HepG2 (cell line): Measurements from ENCODE around the gene PIM3. TPM values are rescaled to one million over a fixed set of nuclear protein-coding genes. Genes with fewer than 3 reads are reported as not detected.

Experiments
- ATAC-seq: fragments of 200-7000 bp; cut with Tn5 transposase; 3 replicates; pipeline ENCODE4 v1.9.1; 2020; ENCODE audit warnings: mild to moderate bottlenecking, moderate library complexity
- BruUV-seq: library from RNA; stranded (reverse); fragments of 400-500 nt; replicated peaks from 2 replicates; lab custom pipeline; 2021; lab: Mats Ljungman, UMichigan
- CTCF ChIA-PET: fragments of 300-600 bp; formaldehyde crosslinking; extraction: SDS; loops from one replicate; lab custom pipeline; 2021; ENCODE audit warnings: low total read pairs, inconsistent platforms, low intra/inter-chr PET ratio; lab: Yijun Ruan, JAX
- POLR2A ChIA-PET: fragments of 350-600 bp; sonication (Branson Sonifier 250); formaldehyde crosslinking; loops from one replicate; lab custom pipeline; 2020; ENCODE audit warnings: antibody characterized with exemption, inconsistent platforms; lab: Yijun Ruan, JAX
- DNase-seq: peaks from one replicate; pipeline ENCODE4 v3.0.0-alpha.2; 2015; ENCODE audit warnings: low spot score
- FAIRE-seq: peaks from 3 replicates; lab custom pipeline; 2011; peaks lifted over from hg19 to GRCh38; lab: Jason Lieb, UNC
- H2AFZ ChIP-seq: one replicate; pipeline ENCODE4 v1.6.1; 2011; ENCODE audit warnings: low read length, inconsistent platforms
- H3K27ac ChIP-seq: fragments of 300-600 bp; 3 replicates; pipeline ENCODE4 v1.8.0; 2011; ENCODE audit warnings: mixed run types, mild to moderate bottlenecking, mixed read lengths, low read length, inconsistent platforms; ENCODE audit not compliant: insufficient read depth; ENCODE audit errors: extremely low read length
- H3K27me3 ChIP-seq, 2 experiments: fragments of 200-600 bp in 1 of 2; 2 replicates in 1 of 2; 3 replicates in 1 of 2; pipeline versions ENCODE4 v1.6.0 to v1.8.0; 2011; ENCODE audit warnings: low read length in 2 of 2, mild to moderate bottlenecking in 2 of 2, moderate library complexity in 2 of 2, inconsistent platforms in 1 of 2; ENCODE audit not compliant: insufficient read depth in 2 of 2, control insufficient read depth in 1 of 2
- H3K36me3 ChIP-seq, 2 experiments: fragments of 200-600 bp in 1 of 2; replicated peaks in 1 of 2; 2 replicates in 1 of 2; 3 replicates in 1 of 2; pipeline versions ENCODE4 v1.5.1 to v1.8.0; 2011; ENCODE audit warnings: low read length in 2 of 2, inconsistent platforms in 1 of 2; ENCODE audit not compliant: insufficient read depth in 2 of 2, control insufficient read depth in 1 of 2
- H3K4me1 ChIP-seq: 2 replicates; pipeline ENCODE4 v1.5.1; 2012; ENCODE audit warnings: low read length, inconsistent platforms; ENCODE audit not compliant: insufficient read depth
- H3K4me2 ChIP-seq: 2 replicates; pipeline ENCODE4 v1.6.0; 2011; ENCODE audit warnings: low read depth, low read length, inconsistent platforms
- H3K4me3 ChIP-seq, 3 experiments: fragments of 200-600 bp in 1 of 3; sonication (generic), shearing (Covaris generic) in 1 of 3; replicated peaks in 1 of 3; 2 replicates each; pipeline ENCODE4 v1.5.1; 2011 to 2016; ENCODE audit warnings: low read length in 3 of 3, inconsistent platforms in 2 of 3, low read depth in 2 of 3, mild to moderate bottlenecking in 2 of 3, control low read depth in 1 of 3, mixed read lengths in 1 of 3; ENCODE audit not compliant: insufficient read depth in 1 of 3
- H3K79me2 ChIP-seq: one replicate; pipeline ENCODE4 v1.6.1; 2011; ENCODE audit warnings: low read length, inconsistent platforms; ENCODE audit not compliant: insufficient read depth
- H3K9ac ChIP-seq: 2 replicates; pipeline ENCODE4 v1.6.0; 2011; ENCODE audit warnings: mild to moderate bottlenecking, low read depth, low read length, inconsistent platforms; ENCODE audit not compliant: insufficient read depth
- H3K9me3 ChIP-seq: 2 replicates; pipeline ENCODE4 v1.5.1; 2012; ENCODE audit warnings: mild to moderate bottlenecking, low read length
- H4K20me1 ChIP-seq: 2 replicates; pipeline ENCODE4 v1.6.0; 2011; ENCODE audit warnings: inconsistent platforms, mild to moderate bottlenecking, low read length, moderate library complexity; ENCODE audit not compliant: insufficient read depth
- ATF7 ChIP-seq, 2 experiments: fragments of 450-650 bp in 1 of 2; sonication (generic) in 1 of 2; formaldehyde crosslinking in 1 of 2; IDR thresholded peaks; 2 replicates each; pipeline versions ENCODE4 v1.4.0 to v1.6.1; 2016 to 2020; ENCODE audit warnings: antibody characterized with exemption in 1 of 2, mild to moderate bottlenecking in 1 of 2, missing genetic modification reagents in 1 of 2
- CHD4 ChIP-seq: fragments of 200-600 bp; sonication (generic); IDR thresholded peaks from 2 replicates; pipeline ENCODE4 v1.7.0; 2017; ENCODE audit warnings: mild to moderate bottlenecking, low read length, borderline replicate concordance
- FOXJ3 ChIP-seq: sonication (generic); formaldehyde crosslinking; IDR thresholded peaks from 2 replicates; pipeline ENCODE4 v1.4.0; 2020; ENCODE audit warnings: missing genetic modification reagents, mild to moderate bottlenecking, borderline replicate concordance
- MNT ChIP-seq: fragments of 450-650 bp; IDR thresholded peaks from 2 replicates; pipeline ENCODE4 v1.6.1; 2016
- POLR2AphosphoS2 ChIP-seq: IDR thresholded peaks from 2 replicates; pipeline ENCODE4 v1.6.1; 2011; ENCODE audit warnings: low read depth, low read length, improper control_type of control experiment
- TARDBP ChIP-seq: sonication (generic); formaldehyde crosslinking; IDR thresholded peaks from 2 replicates; pipeline ENCODE4 v1.8.0; 2022; ENCODE audit warnings: mild to moderate bottlenecking, missing genetic modification reagents
- ZNF124 ChIP-seq: sonication (generic); formaldehyde crosslinking; IDR thresholded peaks from 2 replicates; pipeline ENCODE4 v1.4.0; 2020; ENCODE audit warnings: missing genetic modification reagents
- WGBS: methylation state at CpG from one replicate; pipeline ENCODE4 v1.1.6; 2017; ENCODE audit warnings: low lambda C conversion rate; 5-methylcytosine and 5-hydroxymethylcytosine counted together
- in situ Hi-C: cut with HindIII; loops from 2 replicates; pipeline ENCODE4 v1.10.0; 2017; ENCODE audit warnings: low pct_unique_long_range_greater_than_20kb; ENCODE audit not compliant: extremely low pct_ligation_motif_present
- intact Hi-C: fragments of 100-400 bp; cut with micrococcal nuclease; formaldehyde crosslinking; loops from one replicate; pipeline ENCODE4 v1.10.0; 2022; ENCODE audit not compliant: unreplicated experiment
- polyA plus RNA-seq, 8 experiments: library from polyadenylated mRNA; depleted of rRNA in 3 of 8; stranded (reverse) in 7 of 8; unstranded in 1 of 8; fragments of >200 nt; fragmentation: Illumina TruSeq in 4 of 8; extraction: Trizol in 4 of 8; gene quantifications; 2 replicates each; pipeline versions ENCODE4 v1.2.1 to v1.2.3, GENCODE V29; 2011 to 2016; ENCODE audit warnings: low read depth in 4 of 8, missing spikeins in 1 of 8, mixed read lengths in 1 of 8; ENCODE audit not compliant: insufficient read depth in 1 of 8
- total RNA-seq, 5 experiments: library from RNA; depleted of rRNA; stranded (reverse); fragments of >200 nt; fragmentation: Illumina TruSeq; extraction: Trizol; gene quantifications; 2 replicates each; pipeline ENCODE4 v1.2.3, GENCODE V29; 2016; ENCODE audit warnings: low read depth in 1 of 5
- TF ChIP-seq, protein P1 (sequence below): sonication (generic); formaldehyde crosslinking; IDR thresholded peaks from 2 replicates; pipeline ENCODE4 v1.9.0; 2021; ENCODE audit warnings: mild to moderate bottlenecking, missing genetic modification reagents

Gene PIM3
- total and polyA plus RNA-seq, 2 of the 13 experiments (the other 11 are each of a cell fraction or from before 2014, with no cell fraction given), result 21.6 to 31.2 TPM

DNA sequence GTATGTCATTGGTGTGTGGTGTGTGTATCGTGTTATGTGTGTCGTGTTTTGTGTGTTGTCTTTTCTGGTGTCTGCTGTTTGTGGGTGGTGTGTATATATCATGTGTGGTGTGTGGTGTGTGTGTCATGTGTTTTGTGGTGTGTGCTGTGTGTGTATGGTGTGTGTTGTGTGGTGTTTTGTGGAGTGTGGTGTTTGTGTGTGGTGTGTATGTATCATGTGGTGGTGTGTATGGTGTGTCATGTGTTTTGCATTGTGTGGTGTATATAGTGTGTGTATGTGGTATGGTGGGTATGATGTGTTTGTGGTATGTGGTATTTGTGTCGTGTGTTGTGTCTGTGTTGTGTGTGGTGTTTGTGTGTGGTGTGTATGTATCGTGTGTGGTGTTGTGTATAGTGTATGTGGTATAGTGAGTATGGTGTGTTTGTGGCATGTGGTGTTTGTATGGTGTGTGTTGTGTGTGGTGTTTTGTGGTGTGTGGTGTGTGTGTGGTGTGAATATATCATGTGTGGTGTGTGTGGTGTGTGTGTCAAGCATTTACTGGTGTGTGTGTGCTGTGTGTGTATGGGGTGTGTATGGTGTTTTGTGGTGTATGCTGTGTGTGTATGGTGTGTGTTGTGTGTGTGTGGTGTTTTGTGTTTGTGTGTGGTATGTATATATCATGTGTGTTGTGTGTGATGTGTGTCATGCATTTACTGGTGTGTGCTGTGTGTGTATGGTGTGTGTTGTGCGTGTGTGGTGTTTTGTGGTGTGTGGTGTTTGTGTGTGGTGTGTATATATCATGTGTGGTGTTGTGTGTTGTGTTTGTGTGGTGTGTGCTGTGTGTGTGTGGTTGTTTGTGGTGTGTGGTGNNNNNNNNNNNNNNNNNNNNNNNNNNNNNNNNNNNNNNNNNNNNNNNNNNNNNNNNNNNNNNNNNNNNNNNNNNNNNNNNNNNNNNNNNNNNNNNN lies 12.7 kb downstream of the PIM3 start:
- in situ Hi-C loops, result no loop called here
- Histone ChIP-seq H3K9ac (no peak overlapping the region), H3K4me3 (no peak overlapping the region), H4K20me1 (no peaks in the 10 kb centered on the region), H3K4me2 (no peak overlapping the region), H2AFZ (no peak overlapping the region), H3K79me2 (no peaks in the 10 kb centered on the region), H3K36me3 (no peaks in the 10 kb centered on the region), H3K27ac (no peak overlapping the region), H3K4me1 (peaks cover 51% of the 10 kb centered on the region), H3K9me3 (no peaks in the 10 kb centered on the region)
- POLR2A ChIA-PET, result no interaction called here
- ATAC-seq, result no peak
- BruUV-seq, result no TSS peak
- no peak for DNase-seq
- WGBS, result 70% methylated on average over 5 of the region's 5 CpGs
- TF ChIP-seq POLR2AphosphoS2, result 0 out of 2 replicates have a peak, but pooled peaks have one; percentile 8
- TF ChIP-seq TARDBP (CRISPR knock-in tag), result peak; percentile 45; the same call in 1 of the 2 replicates
- TF ChIP-seq ZNF124 (CRISPR knock-in tag), result no peak
- TF ChIP-seq MNT, result peak; percentile 39; the same call in 1 of the 2 replicates
- TF ChIP-seq, protein P1, sequence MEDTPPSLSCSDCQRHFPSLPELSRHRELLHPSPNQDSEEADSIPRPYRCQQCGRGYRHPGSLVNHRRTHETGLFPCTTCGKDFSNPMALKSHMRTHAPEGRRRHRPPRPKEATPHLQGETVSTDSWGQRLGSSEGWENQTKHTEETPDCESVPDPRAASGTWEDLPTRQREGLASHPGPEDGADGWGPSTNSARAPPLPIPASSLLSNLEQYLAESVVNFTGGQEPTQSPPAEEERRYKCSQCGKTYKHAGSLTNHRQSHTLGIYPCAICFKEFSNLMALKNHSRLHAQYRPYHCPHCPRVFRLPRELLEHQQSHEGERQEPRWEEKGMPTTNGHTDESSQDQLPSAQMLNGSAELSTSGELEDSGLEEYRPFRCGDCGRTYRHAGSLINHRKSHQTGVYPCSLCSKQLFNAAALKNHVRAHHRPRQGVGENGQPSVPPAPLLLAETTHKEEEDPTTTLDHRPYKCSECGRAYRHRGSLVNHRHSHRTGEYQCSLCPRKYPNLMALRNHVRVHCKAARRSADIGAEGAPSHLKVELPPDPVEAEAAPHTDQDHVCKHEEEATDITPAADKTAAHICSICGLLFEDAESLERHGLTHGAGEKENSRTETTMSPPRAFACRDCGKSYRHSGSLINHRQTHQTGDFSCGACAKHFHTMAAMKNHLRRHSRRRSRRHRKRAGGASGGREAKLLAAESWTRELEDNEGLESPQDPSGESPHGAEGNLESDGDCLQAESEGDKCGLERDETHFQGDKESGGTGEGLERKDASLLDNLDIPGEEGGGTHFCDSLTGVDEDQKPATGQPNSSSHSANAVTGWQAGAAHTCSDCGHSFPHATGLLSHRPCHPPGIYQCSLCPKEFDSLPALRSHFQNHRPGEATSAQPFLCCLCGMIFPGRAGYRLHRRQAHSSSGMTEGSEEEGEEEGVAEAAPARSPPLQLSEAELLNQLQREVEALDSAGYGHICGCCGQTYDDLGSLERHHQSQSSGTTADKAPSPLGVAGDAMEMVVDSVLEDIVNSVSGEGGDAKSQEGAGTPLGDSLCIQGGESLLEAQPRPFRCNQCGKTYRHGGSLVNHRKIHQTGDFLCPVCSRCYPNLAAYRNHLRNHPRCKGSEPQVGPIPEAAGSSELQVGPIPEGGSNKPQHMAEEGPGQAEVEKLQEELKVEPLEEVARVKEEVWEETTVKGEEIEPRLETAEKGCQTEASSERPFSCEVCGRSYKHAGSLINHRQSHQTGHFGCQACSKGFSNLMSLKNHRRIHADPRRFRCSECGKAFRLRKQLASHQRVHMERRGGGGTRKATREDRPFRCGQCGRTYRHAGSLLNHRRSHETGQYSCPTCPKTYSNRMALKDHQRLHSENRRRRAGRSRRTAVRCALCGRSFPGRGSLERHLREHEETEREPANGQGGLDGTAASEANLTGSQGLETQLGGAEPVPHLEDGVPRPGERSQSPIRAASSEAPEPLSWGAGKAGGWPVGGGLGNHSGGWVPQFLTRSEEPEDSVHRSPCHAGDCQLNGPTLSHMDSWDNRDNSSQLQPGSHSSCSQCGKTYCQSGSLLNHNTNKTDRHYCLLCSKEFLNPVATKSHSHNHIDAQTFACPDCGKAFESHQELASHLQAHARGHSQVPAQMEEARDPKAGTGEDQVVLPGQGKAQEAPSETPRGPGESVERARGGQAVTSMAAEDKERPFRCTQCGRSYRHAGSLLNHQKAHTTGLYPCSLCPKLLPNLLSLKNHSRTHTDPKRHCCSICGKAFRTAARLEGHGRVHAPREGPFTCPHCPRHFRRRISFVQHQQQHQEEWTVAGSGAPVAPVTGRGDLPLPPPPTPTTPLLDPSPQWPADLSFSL (CRISPR knock-in tag), result peak; percentile 87
- peak; percentile 57; the same call in 1 of the 2 replicates for TF ChIP-seq CHD4
- no peak for TF ChIP-seq FOXJ3
- 0 out of 2 replicates have a peak, but pooled peaks have one; percentile 1 for TF ChIP-seq ATF7 (IDR thresholded peaks at IDR 0.05)
- no peak for TF ChIP-seq ATF7 (CRISPR knock-in tag; IDR thresholded peaks at IDR 0.05)
- TF ChIP-seq, all 625 proteins: peak for 6
- H3K27me3 ChIP-seq, result no peaks in the 10 kb centered on the region
- intact Hi-C loops, result no loop called here
- CTCF ChIA-PET, result no interaction called here
- FAIRE-seq, result no peak
